PC-9 (cell line): Measurements from ENCODE around the gene CLEC11A. TPM values are rescaled to one million over a fixed set of nuclear protein-coding genes. Genes with fewer than 3 reads are reported as not detected.
"Not testable (repeated sequence)": the region's sequence is repeated elsewhere in the genome, so short reads cannot be mapped to it uniquely, and the experiment has no call there.

Experiments
- BruUV-seq: library from RNA; stranded (reverse); fragments of 400-500 nt; replicated peaks from 2 replicates; lab custom pipeline; 2021; lab: Mats Ljungman, UMichigan
- CTCF ChIA-PET: fragments of 300-600 bp; sonication (Branson Sonifier 250); formaldehyde crosslinking; loops from one replicate; lab custom pipeline; 2022; ENCODE audit warnings: antibody characterized with exemption; lab: Charles Lee
- POLR2A ChIA-PET: fragments of 300-600 bp; sonication (Branson Sonifier 250); formaldehyde crosslinking; loops from one replicate; lab custom pipeline; 2022; ENCODE audit warnings: antibody characterized with exemption; ENCODE audit not compliant: unreplicated experiment; lab: Charles Lee
- DNase-seq, 2 experiments: peaks; one replicate each; pipeline versions ENCODE4 v3.0.0 to v3.0.0-alpha.2; 2015 to 2022; ENCODE audit warnings: mixed read lengths in 1 of 2
- H2AFZ ChIP-seq: fragments of 200-600 bp; sonication (generic); 2 replicates; pipeline ENCODE4 v1.8.1; 2017; ENCODE audit warnings: antibody characterized with exemption
- H3F3A ChIP-seq: fragments of 200-600 bp; sonication (generic); 2 replicates; pipeline ENCODE4 v1.8.1; 2017; ENCODE audit warnings: antibody characterized with exemption, mild to moderate bottlenecking, low read depth; ENCODE audit not compliant: insufficient read depth
- H3K27ac ChIP-seq: fragments of 200-600 bp; sonication (generic); 2 replicates; pipeline ENCODE4 v1.6.1; 2016; ENCODE audit warnings: mixed run types
- H3K27me3 ChIP-seq: fragments of 200-600 bp; sonication (generic); 2 replicates; pipeline ENCODE4 v1.6.1; 2016; ENCODE audit warnings: low read depth, mixed run types; ENCODE audit not compliant: insufficient read depth
- H3K36me3 ChIP-seq: fragments of 200-600 bp; sonication (generic); 2 replicates; pipeline ENCODE4 v1.6.1; 2016; ENCODE audit warnings: low read depth, mixed run types
- H3K4me1 ChIP-seq: fragments of 200-600 bp; sonication (generic); replicated peaks from 2 replicates; pipeline ENCODE4 v1.6.1; 2016; ENCODE audit warnings: mixed run types; ENCODE audit not compliant: insufficient read depth
- H3K4me2 ChIP-seq: fragments of 200-600 bp; sonication (generic); 2 replicates; pipeline ENCODE4 v1.6.1; 2017; ENCODE audit warnings: mixed run types
- H3K4me3 ChIP-seq: fragments of 200-600 bp; sonication (generic); 2 replicates; pipeline ENCODE4 v1.6.1; 2016; ENCODE audit warnings: mixed run types
- H3K79me2 ChIP-seq: fragments of 200-600 bp; sonication (generic); 2 replicates; pipeline ENCODE4 v1.6.1; 2017; ENCODE audit warnings: low read depth, mixed run types
- H3K9me2 ChIP-seq: fragments of 200-600 bp; sonication (generic); 2 replicates; pipeline ENCODE4 v1.8.1; 2017; ENCODE audit warnings: mild to moderate bottlenecking; ENCODE audit not compliant: insufficient read depth
- H3K9me3 ChIP-seq: fragments of 200-600 bp; sonication (generic); 2 replicates; pipeline ENCODE4 v1.8.1; 2016; ENCODE audit warnings: low read depth; ENCODE audit not compliant: insufficient read depth
- H4K20me1 ChIP-seq: fragments of 200-600 bp; sonication (generic); 2 replicates; pipeline ENCODE4 v1.8.1; 2017; ENCODE audit not compliant: insufficient read depth
- CTCF ChIP-seq: fragments of 200-600 bp; sonication (generic); conservative IDR thresholded peaks from 2 replicates; pipeline ENCODE4 v1.6.1; 2017; ENCODE audit warnings: mixed run types, antibody characterized with exemption, mild to moderate bottlenecking, moderate library complexity
- EZH2 ChIP-seq: fragments of 200-600 bp; sonication (generic); IDR thresholded peaks from 2 replicates; pipeline ENCODE4 v1.8.0; 2017; ENCODE audit warnings: antibody characterized with exemption, low read depth
- intact Hi-C: fragments of 100-400 bp; cut with micrococcal nuclease; formaldehyde crosslinking; loops from one replicate; pipeline ENCODE4 v1.10.0; 2022; ENCODE audit not compliant: unreplicated experiment
- total RNA-seq: library from RNA; stranded (reverse); gene quantifications from 2 replicates; pipeline ENCODE4 v1.2.3, GENCODE V29; 2021

The CLEC11A gene
- total RNA-seq, 1 experiment from 2014 or later = not detected

GRCh38 chr19:50764409-50764808 lies 41.2 kb downstream of the CLEC11A start:
- Histone ChIP-seq H3K9me2 (no peaks in the 10 kb centered on the region), H2AFZ (no peak overlapping the region), H3K36me3 (no peaks in the 10 kb centered on the region), H3K4me2 (no peak overlapping the region), H3F3A (peaks cover 4% of the 10 kb centered on the region; the same call in 1 of the 2 replicates), H3K79me2 (no peaks in the 10 kb centered on the region), H4K20me1 (no peaks in the 10 kb centered on the region), H3K9me3 (no peaks in the 10 kb centered on the region), H3K27me3 (peaks cover 52% of the 10 kb centered on the region), H3K27ac (no peak overlapping the region), H3K4me3 (no peak overlapping the region), H3K4me1 (0 out of 2 replicates have a peak, but pooled peaks cover 4% of the 10 kb centered on the region)
- ChIA-PET CTCF (no interaction called here), POLR2A (no interaction called here)
- TF ChIP-seq CTCF = no peak
- intact Hi-C loops = no loop called here
- no TSS peak for BruUV-seq
- DNase-seq = no peak

GRCh38 chr19:50766746-50767145 lies 43.6 kb downstream of the CLEC11A start:
- H3K4me3 ChIP-seq, H2AFZ ChIP-seq, H3F3A ChIP-seq, H3K4me1 ChIP-seq, H3K4me2 ChIP-seq, POLR2A ChIA-PET, DNase-seq, H3K79me2 ChIP-seq, H3K9me3 ChIP-seq, H3K27ac ChIP-seq, BruUV-seq, H3K9me2 ChIP-seq, intact Hi-C loops, H3K36me3 ChIP-seq, H4K20me1 ChIP-seq: not testable (repeated sequence)
- CTCF ChIA-PET = interaction anchor here (0.7 kb wide), 1 partner anchor 211 kb away, joined by 5 read pairs; no protein-coding TSS in a partner anchor
- H3K27me3 ChIP-seq = peaks cover 38% of the 10 kb centered on the region

- H2AFZ ChIP-seq, BruUV-seq, H3K9me2 ChIP-seq, H3K79me2 ChIP-seq, H3K9me3 ChIP-seq, H3K36me3 ChIP-seq, H3K4me1 ChIP-seq, H3K4me2 ChIP-seq, H4K20me1 ChIP-seq, intact Hi-C loops, H3K27ac ChIP-seq, POLR2A ChIA-PET, H3F3A ChIP-seq, H3K4me3 ChIP-seq: not testable (repeated sequence)
- peak in 1 of 2 experiments; percentile 51 for DNase-seq
- peaks cover 32% of the 10 kb centered on the region for H3K27me3 ChIP-seq
- CTCF ChIA-PET = interaction anchor here (0.7 kb wide), 1 partner anchor 222 kb away, joined by 3 read pairs; no protein-coding TSS in a partner anchor
Observed at GRCh38 chr19:50767263-50767662, 44.1 kb downstream of the CLEC11A start.

GRCh38 chr19:50768277-50768676 lies 45.1 kb downstream of the CLEC11A start:
- Histone ChIP-seq H3F3A (no peaks in the 10 kb centered on the region), H3K9me2 (no peaks in the 10 kb centered on the region), H3K79me2 (no peaks in the 10 kb centered on the region), H4K20me1 (no peaks in the 10 kb centered on the region), H3K4me1 (0 out of 2 replicates have a peak, but pooled peaks cover 4% of the 10 kb centered on the region), H3K27me3 (peaks cover 30% of the 10 kb centered on the region; the same call in 1 of the 2 replicates), H3K27ac (no peak overlapping the region), H3K4me2 (no peak overlapping the region), H3K4me3 (no peak overlapping the region), H3K36me3 (no peaks in the 10 kb centered on the region), H3K9me3 (no peaks in the 10 kb centered on the region), H2AFZ (no peak overlapping the region)
- BruUV-seq = no TSS peak
- no peak for DNase-seq
- TF ChIP-seq CTCF (no peak), EZH2 (no peak)
- POLR2A ChIA-PET = no interaction called here
- intact Hi-C loops = no loop called here
- CTCF ChIA-PET = no interaction called here

GRCh38 chr19:50770164-50770563 lies 47.0 kb downstream of the CLEC11A start, which contains the start of gene GPR32:
GPR32 (plus strand) TSS chr19:50770464; CDS start chr19:50770601, 137 bp downstream.
- H4K20me1 ChIP-seq, H3K36me3 ChIP-seq, H2AFZ ChIP-seq, POLR2A ChIA-PET, H3F3A ChIP-seq, H3K4me3 ChIP-seq, H3K4me1 ChIP-seq, H3K9me3 ChIP-seq, intact Hi-C loops, CTCF ChIA-PET, BruUV-seq, H3K4me2 ChIP-seq, H3K9me2 ChIP-seq, DNase-seq, H3K79me2 ChIP-seq, H3K27ac ChIP-seq: not testable (repeated sequence)
- H3K27me3 ChIP-seq = peaks cover 33% of the 10 kb centered on the region
